Breast epithelium (tissue), 3 donors: Measurements from ENCODE around the gene CYLC2.

ENCODE experiments used
- CTCF ChIP-seq, 3 donors: fragments of 450-650 bp; IDR thresholded peaks; one replicate each; pipeline ENCODE4 v1.5.1; 2016 to 2017; ENCODE audit warnings: antibody characterized with exemption in 3 of 3, mild to moderate bottlenecking in 3 of 3, moderate library complexity in 3 of 3
- POLR2A ChIP-seq: fragments of 450-650 bp; IDR thresholded peaks from one replicate; pipeline ENCODE4 v1.6.1; 2016; ENCODE audit warnings: antibody characterized with exemption, mild to moderate bottlenecking, moderate library complexity

- TF ChIP-seq POLR2A = no peak
- TF ChIP-seq CTCF (IDR thresholded peaks at IDR 0.05) = no peak
Observed at GRCh38 chr9:102985162-102985895, 9.8 kb upstream of the CYLC2 start.
